Activated naive CD4-positive, alpha-beta T cell treated with anti-CD3 and anti-CD28 coated beads, Interleukin-2, amount 10 ng/mL, durations not matched to agents 7 days and 5 days (primary cell): Measurements from ENCODE around the gene C4B.
A peak's percentile ranks its signal among the peaks of the same experiment; 100 is the strongest.
"Not testable (repeated sequence)": the region's sequence is repeated elsewhere in the genome, so short reads cannot be mapped to it uniquely, and the experiment has no call there.

Source experiments
- CTCF ChIA-PET: fragments of 350-600 bp; sonication (Branson Sonifier 250); formaldehyde crosslinking; loops from one replicate; lab custom pipeline; 2021; ENCODE audit warnings: antibody characterized with exemption; lab: Charles Lee
- DNase-seq: peaks from one replicate; pipeline ENCODE4 v3.0.0-alpha.2; 2020
- H3K27ac Mint-ChIP-seq: one replicate; pipeline ENCODE4 v1.8.0; 2021; ENCODE audit warnings: mild to moderate bottlenecking, moderate library complexity, mixed read lengths
- H3K27me3 Mint-ChIP-seq: one replicate; pipeline ENCODE4 v1.8.0; 2021; ENCODE audit warnings: mild to moderate bottlenecking, mixed read lengths
- H3K36me3 Mint-ChIP-seq: one replicate; pipeline ENCODE4 v1.8.0; 2021; ENCODE audit warnings: mixed read lengths
- H3K4me1 Mint-ChIP-seq: one replicate; pipeline ENCODE4 v1.8.0; 2021; ENCODE audit warnings: mixed read lengths
- H3K4me3 Mint-ChIP-seq: one replicate; pipeline ENCODE4 v1.8.0; 2021; ENCODE audit warnings: mild to moderate bottlenecking, moderate library complexity, mixed read lengths
- H3K9me3 Mint-ChIP-seq: one replicate; pipeline ENCODE4 v1.8.0; 2021; ENCODE audit warnings: mixed read lengths

C4B gene

DNA sequence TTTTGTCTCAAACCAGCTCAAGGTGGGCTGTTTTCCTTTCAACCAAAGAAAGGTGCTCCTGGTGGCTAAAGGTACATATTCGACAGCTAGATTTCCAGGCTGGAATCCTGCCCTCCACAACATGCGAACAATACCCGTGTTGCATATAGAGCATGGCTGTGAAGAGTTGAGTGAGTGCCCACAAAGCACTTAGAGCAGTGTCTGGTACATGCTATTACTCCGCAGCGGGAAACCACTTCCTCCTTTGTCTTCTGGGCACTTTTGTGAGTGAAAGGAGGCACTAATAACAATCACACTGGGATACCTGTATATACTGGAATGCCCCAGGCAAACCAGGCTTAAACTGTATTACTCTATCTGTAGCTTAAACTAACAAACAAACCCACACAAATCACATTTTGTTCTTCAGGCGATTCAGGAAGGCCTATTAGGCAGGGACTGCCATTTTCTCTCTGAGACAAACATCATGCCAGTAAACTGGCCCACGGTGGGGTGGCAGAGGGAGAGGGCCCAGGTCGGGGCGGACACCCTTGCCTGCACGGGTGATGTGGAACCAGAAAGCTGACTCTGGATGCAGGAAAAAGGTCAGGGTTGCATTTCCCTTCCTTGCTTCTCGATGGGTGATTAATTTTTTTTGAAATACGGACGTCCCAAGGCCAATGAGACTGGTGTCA is 9.6 kb upstream of the C4B start:
- not testable (repeated sequence) for H3K27me3 Mint-ChIP-seq, H3K4me1 Mint-ChIP-seq
- peak; percentile 16 for DNase-seq

DNA sequence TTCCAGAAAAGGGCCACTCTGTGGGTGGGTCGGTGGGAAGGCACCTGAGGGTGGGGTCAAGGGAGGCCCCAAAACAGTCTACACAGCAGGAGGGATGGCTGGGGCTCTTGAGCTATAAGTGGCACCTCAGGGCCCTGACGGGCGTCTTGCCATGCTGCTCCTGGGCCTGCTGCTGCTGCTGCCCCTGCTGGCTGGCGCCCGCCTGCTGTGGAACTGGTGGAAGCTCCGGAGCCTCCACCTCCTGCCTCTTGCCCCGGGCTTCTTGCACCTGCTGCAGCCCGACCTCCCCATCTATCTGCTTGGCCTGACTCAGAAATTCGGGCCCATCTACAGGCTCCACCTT is 9.1 kb upstream of the C4B start:
- H3K27ac Mint-ChIP-seq, H3K4me1 Mint-ChIP-seq, H3K36me3 Mint-ChIP-seq, CTCF ChIA-PET, H3K9me3 Mint-ChIP-seq, H3K4me3 Mint-ChIP-seq, H3K27me3 Mint-ChIP-seq: not testable (repeated sequence)
- peak; percentile 19 for DNase-seq

More for the DNA sequence above, 9.6 kb upstream of the C4B start:
- H3K36me3 Mint-ChIP-seq, H3K4me3 Mint-ChIP-seq, CTCF ChIA-PET, H3K27ac Mint-ChIP-seq, H3K9me3 Mint-ChIP-seq: not testable (repeated sequence)

DNA sequence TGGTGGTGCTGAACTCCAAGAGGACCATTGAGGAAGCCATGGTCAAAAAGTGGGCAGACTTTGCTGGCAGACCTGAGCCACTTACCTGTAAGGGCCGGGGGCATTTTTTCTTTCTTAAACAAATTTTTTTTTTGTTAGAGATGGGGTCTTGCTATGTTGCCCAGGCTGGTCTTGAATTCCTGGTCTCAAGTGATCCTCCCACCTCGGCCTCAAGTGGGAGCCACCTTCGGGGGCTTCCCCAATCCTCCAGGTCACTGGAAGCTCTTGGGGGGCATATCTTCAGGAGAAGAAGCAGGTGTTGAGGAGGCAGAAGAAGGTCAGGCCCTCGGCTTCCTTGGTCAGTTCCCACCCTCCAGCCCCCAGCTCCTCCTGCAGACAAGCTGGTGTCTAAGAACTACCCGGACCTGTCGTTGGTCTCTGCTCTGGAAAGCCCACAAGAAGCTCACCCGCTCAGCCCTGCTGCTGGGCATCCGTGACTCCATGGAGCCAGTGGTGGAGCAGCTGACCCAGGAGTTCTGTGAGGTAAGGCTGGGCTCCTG is 8.5 kb upstream of the C4B start:
- H3K9me3 Mint-ChIP-seq, CTCF ChIA-PET, H3K27ac Mint-ChIP-seq, H3K4me3 Mint-ChIP-seq, H3K36me3 Mint-ChIP-seq, H3K4me1 Mint-ChIP-seq, H3K27me3 Mint-ChIP-seq: not testable (repeated sequence)
- DNase-seq = peak; percentile 15

DNA sequence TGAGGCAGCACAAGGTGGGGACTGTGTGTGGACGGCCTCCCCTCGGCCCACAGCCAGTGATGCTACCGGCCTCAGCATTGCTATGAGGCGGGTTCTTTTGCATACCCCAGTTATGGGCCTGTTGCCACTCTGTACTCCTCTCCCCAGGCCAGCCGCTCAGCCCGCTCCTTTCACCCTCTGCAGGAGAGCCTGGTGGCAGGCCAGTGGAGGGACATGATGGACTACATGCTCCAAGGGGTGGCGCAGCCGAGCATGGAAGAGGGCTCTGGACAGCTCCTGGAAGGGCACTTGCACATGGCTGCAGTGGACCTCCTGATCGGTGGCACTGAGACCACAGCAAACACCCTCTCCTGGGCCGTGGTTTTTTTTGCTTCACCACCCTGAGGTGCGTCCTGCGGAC is 7.5 kb upstream of the C4B start:
- H3K9me3 Mint-ChIP-seq, H3K27me3 Mint-ChIP-seq, CTCF ChIA-PET, H3K4me1 Mint-ChIP-seq, H3K36me3 Mint-ChIP-seq, H3K4me3 Mint-ChIP-seq, H3K27ac Mint-ChIP-seq: not testable (repeated sequence)
- peak; percentile 16 for DNase-seq

DNA sequence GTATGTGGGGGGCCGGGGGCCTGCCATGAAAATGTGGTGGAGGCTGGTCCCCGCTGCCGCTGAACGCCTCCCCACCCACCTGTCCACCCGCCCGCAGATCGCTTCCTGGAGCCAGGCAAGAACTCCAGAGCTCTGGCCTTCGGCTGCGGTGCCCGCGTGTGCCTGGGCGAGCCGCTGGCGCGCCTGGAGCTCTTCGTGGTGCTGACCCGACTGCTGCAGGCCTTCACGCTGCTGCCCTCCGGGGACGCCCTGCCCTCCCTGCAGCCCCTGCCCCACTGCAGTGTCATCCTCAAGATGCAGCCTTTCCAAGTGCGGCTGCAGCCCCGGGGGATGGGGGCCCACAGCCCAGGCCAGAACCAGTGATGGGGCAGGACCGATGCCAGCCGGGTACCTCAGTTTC is 6.6 kb upstream of the C4B start:
- CTCF ChIA-PET, H3K4me3 Mint-ChIP-seq, H3K4me1 Mint-ChIP-seq, H3K27ac Mint-ChIP-seq, H3K36me3 Mint-ChIP-seq, H3K27me3 Mint-ChIP-seq, DNase-seq, H3K9me3 Mint-ChIP-seq: not testable (repeated sequence)

DNA sequence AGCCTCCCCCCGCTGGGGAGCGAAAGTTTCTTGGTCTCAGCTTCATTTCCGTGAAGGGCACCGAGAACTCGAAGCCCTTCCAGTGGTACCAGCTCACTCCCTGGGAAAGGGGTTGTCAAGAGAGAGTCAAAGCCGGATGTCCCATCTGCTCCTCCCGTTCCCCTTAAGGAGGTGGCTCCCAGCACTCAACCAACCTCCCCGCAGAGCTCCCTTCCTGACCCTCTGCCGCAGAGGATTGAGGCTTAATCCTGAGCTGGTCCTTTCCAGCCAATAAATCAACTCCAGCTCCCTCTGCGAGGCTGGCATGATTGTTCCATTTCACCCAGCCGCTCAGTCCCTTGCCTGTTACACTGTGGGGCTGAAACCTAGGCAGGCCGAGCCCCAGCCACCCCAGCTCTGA is 6.0 kb upstream of the C4B start:
- DNase-seq = peak; percentile 16
- H3K27me3 Mint-ChIP-seq, H3K4me1 Mint-ChIP-seq, H3K4me3 Mint-ChIP-seq, H3K9me3 Mint-ChIP-seq, H3K36me3 Mint-ChIP-seq, H3K27ac Mint-ChIP-seq, CTCF ChIA-PET: not testable (repeated sequence)

DNA sequence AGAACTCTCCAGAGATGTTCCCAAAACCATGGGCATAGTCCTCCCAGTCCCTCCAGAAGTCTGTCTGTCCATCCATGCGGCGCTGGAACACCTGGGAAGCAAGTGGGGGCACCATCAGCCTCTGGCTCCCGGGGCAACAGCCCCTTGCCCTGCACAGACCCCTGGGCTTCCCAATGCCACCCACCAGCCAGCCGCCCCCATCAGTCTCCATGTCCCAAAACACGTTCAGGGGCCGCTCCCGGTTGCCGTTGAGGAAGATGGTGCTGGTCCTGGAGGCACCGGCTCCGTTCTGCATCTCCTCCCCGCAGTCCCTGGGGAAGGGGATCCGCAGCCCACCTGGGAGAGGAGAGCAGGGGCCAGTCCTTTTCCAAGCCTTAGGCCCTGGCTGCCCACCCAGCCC is 5.1 kb upstream of the C4B start:
- H3K4me1 Mint-ChIP-seq, H3K4me3 Mint-ChIP-seq, CTCF ChIA-PET, H3K27ac Mint-ChIP-seq, H3K27me3 Mint-ChIP-seq, H3K9me3 Mint-ChIP-seq, H3K36me3 Mint-ChIP-seq: not testable (repeated sequence)
- DNase-seq = peak; percentile 9

DNA sequence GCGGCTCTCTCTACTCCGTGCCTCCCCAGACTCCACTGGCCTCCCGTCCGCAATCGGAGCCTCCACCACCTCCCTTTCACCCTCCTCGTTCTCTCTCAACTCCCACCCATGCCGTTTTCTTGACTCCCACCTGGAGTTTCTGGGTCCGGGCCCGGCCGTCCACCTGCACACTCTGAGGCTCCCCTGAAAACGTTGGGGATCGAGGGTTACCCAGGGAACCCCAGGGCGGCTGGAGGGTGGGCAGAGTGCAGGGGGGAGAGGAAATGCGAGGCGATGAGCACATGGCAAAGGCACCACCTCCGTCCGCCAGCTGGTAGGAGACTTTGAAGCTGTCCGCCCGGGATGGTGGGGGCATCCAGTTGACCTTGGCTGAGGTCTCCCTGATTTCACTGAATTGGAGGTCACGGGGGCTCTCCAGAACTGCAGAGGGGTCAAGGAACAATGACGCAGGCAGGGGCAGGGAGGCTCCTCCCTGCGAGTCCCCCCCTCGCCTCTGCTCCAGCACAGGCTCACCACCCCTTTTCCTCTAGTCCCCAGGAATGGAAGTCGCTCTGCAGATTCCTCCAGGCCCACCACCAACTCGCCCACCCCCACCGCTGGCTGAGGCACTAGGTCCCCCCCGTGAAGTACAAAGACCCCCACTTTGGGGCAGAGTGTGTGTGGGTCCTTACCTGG is 3.6 kb upstream of the C4B start:
- peak; percentile 18 for DNase-seq

DNA sequence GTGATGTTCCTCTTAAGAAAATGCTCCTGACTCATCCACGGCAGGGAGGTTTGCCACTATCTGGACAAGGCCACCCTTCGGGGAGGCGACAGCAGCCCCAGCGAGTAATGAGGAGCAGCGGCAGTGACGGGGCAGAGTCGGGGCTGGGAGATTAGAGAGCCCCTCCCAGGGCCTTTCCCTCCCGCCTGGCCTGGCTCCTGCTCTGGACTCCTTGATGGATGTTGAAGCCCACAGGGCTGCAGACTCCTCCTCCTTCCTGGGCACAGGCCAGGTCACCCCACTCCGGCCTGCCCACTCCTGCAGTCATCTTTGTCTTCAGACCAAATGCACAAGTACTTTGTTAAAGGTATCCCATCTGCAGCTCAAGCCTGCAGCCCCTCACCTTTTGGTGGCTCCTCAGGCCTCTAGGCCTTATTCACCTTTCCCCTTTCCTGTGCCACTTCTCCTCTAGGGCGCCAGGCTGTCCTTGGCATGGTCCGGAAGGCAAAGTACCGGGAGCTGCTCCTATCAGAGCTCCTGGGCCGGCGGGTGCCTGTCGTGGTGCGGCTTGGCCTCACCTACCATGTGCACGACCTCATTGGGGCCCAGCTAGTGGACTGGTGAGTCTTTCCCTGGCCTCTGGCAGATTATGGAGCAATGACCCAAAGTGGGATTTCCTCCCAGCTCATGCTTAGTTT is 1.5 kb upstream of the C4B start:
- CTCF ChIA-PET, H3K27ac Mint-ChIP-seq, H3K4me1 Mint-ChIP-seq, H3K4me3 Mint-ChIP-seq, H3K27me3 Mint-ChIP-seq, H3K36me3 Mint-ChIP-seq, H3K9me3 Mint-ChIP-seq: not testable (repeated sequence)
- peak; percentile 19 for DNase-seq

More for the DNA sequence above, 3.6 kb upstream of the C4B start:
- H3K27ac Mint-ChIP-seq, H3K4me1 Mint-ChIP-seq, CTCF ChIA-PET, H3K27me3 Mint-ChIP-seq, H3K36me3 Mint-ChIP-seq, H3K4me3 Mint-ChIP-seq, H3K9me3 Mint-ChIP-seq: not testable (repeated sequence)

DNA sequence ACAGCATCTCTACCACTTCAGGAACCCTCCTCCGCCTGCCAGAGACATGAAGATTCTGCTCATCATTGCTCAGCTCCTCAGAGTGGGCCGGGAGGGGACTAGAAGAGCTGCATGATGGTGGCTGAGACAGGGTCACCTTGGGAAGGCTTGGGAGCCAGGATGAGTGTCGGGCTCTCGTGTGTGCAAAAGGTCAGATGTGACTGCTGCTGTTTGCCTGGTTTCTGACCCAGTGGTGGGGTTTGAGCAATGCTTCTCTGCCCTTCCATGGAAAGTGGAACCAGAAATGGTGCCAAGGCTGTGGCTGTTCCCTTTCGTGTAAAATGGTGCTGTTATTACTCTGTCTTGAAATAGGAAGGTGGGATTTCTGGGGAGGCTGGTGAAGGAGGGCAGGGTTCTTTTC is 857 bp upstream of the C4B start:
- H3K9me3 Mint-ChIP-seq, H3K27ac Mint-ChIP-seq, H3K4me3 Mint-ChIP-seq, H3K36me3 Mint-ChIP-seq, H3K4me1 Mint-ChIP-seq, CTCF ChIA-PET, DNase-seq, H3K27me3 Mint-ChIP-seq: not testable (repeated sequence)

DNA sequence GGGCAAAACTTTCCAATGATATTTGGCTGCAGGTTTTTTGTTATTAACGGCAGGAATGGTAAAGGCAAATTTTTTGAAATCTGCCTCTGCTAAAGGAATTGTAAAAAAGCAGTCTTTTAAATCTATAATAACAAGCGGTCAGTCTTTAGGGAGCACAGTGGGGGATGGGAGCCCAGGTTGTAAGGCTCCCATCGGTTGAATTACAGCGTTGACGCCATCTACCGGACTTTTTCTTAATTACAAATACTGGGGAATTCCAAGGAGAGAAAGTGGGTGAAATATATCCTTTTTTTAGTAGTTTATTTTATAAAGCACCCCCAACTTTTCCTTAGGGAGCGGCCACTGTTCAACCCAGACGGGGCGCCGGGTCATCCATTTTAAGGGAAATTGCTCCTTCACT is 7.5 kb downstream of the C4B start:
- H3K9me3 Mint-ChIP-seq, DNase-seq, H3K4me1 Mint-ChIP-seq, H3K36me3 Mint-ChIP-seq, H3K4me3 Mint-ChIP-seq, CTCF ChIA-PET, H3K27ac Mint-ChIP-seq, H3K27me3 Mint-ChIP-seq: not testable (repeated sequence)

DNA sequence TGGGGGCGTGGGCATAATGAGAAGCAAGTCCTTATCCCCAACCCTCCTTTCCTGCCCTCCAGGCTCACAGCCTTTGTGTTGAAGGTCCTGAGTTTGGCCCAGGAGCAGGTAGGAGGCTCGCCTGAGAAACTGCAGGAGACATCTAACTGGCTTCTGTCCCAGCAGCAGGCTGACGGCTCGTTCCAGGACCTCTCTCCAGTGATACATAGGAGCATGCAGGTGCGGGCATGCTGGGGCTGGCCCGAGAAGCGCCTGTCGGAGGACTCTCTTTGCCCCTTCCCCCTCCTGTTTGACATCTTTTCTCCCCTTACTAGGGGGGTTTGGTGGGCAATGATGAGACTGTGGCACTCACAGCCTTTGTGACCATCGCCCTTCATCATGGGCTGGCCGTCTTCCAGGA is 14.0 kb downstream of the C4B start:
- H3K4me1 Mint-ChIP-seq, H3K36me3 Mint-ChIP-seq, H3K27me3 Mint-ChIP-seq, CTCF ChIA-PET, DNase-seq, H3K27ac Mint-ChIP-seq, H3K9me3 Mint-ChIP-seq, H3K4me3 Mint-ChIP-seq: not testable (repeated sequence)

DNA sequence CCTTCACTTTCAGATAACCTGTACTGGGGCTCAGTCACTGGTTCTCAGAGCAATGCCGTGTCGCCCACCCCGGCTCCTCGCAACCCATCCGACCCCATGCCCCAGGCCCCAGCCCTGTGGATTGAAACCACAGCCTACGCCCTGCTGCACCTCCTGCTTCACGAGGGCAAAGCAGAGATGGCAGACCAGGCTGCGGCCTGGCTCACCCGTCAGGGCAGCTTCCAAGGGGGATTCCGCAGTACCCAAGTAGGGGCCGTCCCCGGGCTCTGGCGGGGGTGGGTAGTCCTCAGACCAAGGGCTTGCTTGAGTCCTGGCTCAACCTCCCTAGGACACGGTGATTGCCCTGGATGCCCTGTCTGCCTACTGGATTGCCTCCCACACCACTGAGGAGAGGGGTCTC is 15.0 kb downstream of the C4B start:
- H3K4me1 Mint-ChIP-seq, H3K27ac Mint-ChIP-seq, H3K27me3 Mint-ChIP-seq, CTCF ChIA-PET, H3K9me3 Mint-ChIP-seq, DNase-seq, H3K36me3 Mint-ChIP-seq, H3K4me3 Mint-ChIP-seq: not testable (repeated sequence)

DNA sequence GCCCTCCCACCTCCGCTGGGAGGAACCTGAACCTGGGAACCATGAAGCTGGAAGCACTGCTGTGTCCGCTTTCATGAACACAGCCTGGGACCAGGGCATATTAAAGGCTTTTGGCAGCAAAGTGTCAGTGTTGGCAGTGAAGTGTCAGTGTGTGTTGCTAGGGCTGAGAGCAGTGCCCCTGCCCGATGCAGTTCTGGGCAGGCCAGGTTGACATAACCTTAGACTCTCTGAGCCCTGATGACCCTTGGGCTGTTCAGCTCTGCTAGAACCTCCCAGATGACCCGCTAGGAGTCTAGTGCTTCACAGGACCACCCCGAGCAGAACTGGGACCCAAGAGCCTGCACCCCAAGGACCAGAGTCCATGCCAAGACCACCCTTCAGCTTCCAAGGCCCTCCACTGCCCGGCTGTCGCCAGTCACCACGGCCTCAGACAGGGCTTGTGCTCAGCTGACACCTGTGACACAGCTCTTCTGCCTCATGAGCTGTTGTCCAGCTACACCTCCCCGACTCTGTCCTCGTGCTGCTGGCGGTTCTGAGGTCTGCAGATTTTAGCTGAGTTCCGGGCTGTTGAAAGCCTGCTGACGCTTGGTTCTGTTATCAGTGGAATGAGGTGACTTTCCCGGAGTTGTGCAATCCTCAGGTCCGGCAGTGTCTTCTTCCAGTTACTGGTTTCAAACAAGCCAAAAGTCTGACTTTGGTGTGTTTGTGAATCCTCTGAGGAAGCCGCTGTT is 20.9 kb downstream of the C4B start:
- DNase-seq, H3K27me3 Mint-ChIP-seq, CTCF ChIA-PET, H3K27ac Mint-ChIP-seq, H3K36me3 Mint-ChIP-seq, H3K9me3 Mint-ChIP-seq, H3K4me3 Mint-ChIP-seq, H3K4me1 Mint-ChIP-seq: not testable (repeated sequence)

DNA sequence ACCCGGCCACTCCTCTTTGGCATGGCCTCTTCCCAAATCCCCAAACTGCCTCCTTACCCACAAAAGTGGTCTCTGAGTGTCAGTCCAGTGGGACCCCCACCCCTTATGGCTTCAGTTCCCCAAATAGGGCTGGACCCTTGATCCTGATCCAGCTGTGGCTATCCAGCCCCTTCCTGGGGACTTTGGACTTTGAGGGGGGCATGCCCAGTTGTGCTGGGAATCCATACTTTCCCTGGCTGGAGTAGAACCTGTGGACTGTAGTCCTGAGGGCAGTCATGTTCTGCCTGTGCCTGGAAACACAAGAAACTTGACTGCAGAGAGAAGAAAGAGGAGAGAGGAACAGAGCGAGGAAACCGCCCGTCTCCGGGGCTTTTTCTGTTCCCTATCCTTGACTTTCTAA is 22.5 kb downstream of the C4B start:
- H3K4me1 Mint-ChIP-seq, DNase-seq, H3K27me3 Mint-ChIP-seq, H3K9me3 Mint-ChIP-seq, H3K36me3 Mint-ChIP-seq, H3K27ac Mint-ChIP-seq, H3K4me3 Mint-ChIP-seq, CTCF ChIA-PET: not testable (repeated sequence)
